DOHH2 (cell line): Measurements from ENCODE around the gene ITPR1.

Source experiments
- H3F3A ChIP-seq: fragments of 200-600 bp; sonication (generic), shearing (Covaris generic); 2 replicates; pipeline ENCODE4 v1.6.0; 2016; ENCODE audit warnings: antibody characterized with exemption, mild to moderate bottlenecking; ENCODE audit not compliant: control insufficient read depth, insufficient read depth
- H3K27ac ChIP-seq: fragments of 200-600 bp; sonication (generic); 2 replicates; pipeline ENCODE4 v1.5.1; 2014; ENCODE audit warnings: low read depth, mild to moderate bottlenecking, low read length, moderate library complexity
- H3K27me3 ChIP-seq: fragments of 200-600 bp; sonication (generic); 2 replicates; pipeline ENCODE4 v1.6.1; 2014; ENCODE audit warnings: mild to moderate bottlenecking, low read length, mixed read lengths; ENCODE audit not compliant: control insufficient read depth
- H3K36me3 ChIP-seq: fragments of 200-600 bp; sonication (generic); 2 replicates; pipeline ENCODE4 v1.6.1; 2014; ENCODE audit warnings: mild to moderate bottlenecking, low read length, moderate library complexity, mixed read lengths; ENCODE audit not compliant: control insufficient read depth
- H3K4me1 ChIP-seq: fragments of 200-600 bp; sonication (generic); 2 replicates; pipeline ENCODE4 v1.6.1; 2014; ENCODE audit warnings: mild to moderate bottlenecking, low read length, mixed read lengths; ENCODE audit not compliant: control insufficient read depth
- H3K4me2 ChIP-seq: fragments of 200-600 bp; sonication (generic); 2 replicates; pipeline ENCODE4 v1.6.0; 2014; ENCODE audit warnings: mild to moderate bottlenecking, low read length, moderate library complexity
- H3K4me3 ChIP-seq: fragments of 200-600 bp; sonication (generic); 2 replicates; pipeline ENCODE4 v1.5.1; 2014; ENCODE audit warnings: mild to moderate bottlenecking, low read length, mixed read lengths
- H3K79me2 ChIP-seq: fragments of 200-600 bp; sonication (generic); 2 replicates; pipeline ENCODE4 v1.6.1; 2014; ENCODE audit warnings: mild to moderate bottlenecking, low read length, mixed read lengths; ENCODE audit not compliant: control insufficient read depth
- H3K9me2 ChIP-seq: fragments of 200-600 bp; sonication (generic); replicated peaks from 2 replicates; pipeline ENCODE4 v1.6.1; 2014; ENCODE audit warnings: mild to moderate bottlenecking, low read length, mixed read lengths; ENCODE audit not compliant: control insufficient read depth
- H3K9me3 ChIP-seq: fragments of 200-600 bp; sonication (generic); 2 replicates; pipeline ENCODE4 v1.6.1; 2014; ENCODE audit warnings: antibody characterized with exemption, low read length, mixed read lengths; ENCODE audit not compliant: control insufficient read depth, insufficient read depth
- H4K20me1 ChIP-seq: fragments of 200-600 bp; sonication (generic); 2 replicates; pipeline ENCODE4 v1.6.0; 2014; ENCODE audit warnings: low read depth, mild to moderate bottlenecking, antibody characterized with exemption, low read length, moderate library complexity; ENCODE audit not compliant: control insufficient read depth, insufficient read depth
- EZH2phosphoT487 ChIP-seq: fragments of 200-600 bp; sonication (generic); IDR thresholded peaks from 2 replicates; pipeline ENCODE4 v1.6.1; 2017; ENCODE audit warnings: borderline replicate concordance, mild to moderate bottlenecking, antibody characterized with exemption, low read length, moderate library complexity, mixed read lengths
- TF ChIP-seq, protein P1 (sequence below): fragments of 200-600 bp; sonication (generic); IDR thresholded peaks from one replicate; pipeline ENCODE4 v1.5.1; 2014; ENCODE audit warnings: antibody characterized with exemption, mild to moderate bottlenecking, low read depth, low read length; ENCODE audit not compliant: poor library complexity, severe bottlenecking

Gene ITPR1

DNA sequence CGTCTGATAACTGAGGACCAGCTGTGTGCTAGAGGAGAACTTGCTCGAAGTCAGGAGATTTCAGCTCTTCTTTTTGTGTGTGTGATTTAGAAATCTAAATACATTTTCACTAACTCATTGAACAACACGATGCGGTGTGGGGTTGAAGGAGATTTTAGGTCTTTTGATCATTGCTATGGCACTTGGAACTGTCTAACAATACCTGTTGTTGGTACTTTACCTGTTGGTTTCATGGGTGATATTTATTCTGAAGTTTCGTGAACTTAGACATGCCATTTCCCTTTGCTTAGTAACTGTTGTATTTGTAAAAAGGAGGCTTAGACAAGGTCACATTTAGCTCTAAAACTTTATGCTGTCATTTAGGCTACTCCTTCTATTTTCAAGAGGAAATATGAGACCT is 99.9 kb downstream of the ITPR1 start:
- H3K36me3 ChIP-seq: no peaks in the 10 kb centered on the region
- H4K20me1 ChIP-seq: no peaks in the 10 kb centered on the region
- H3K4me2 ChIP-seq: no peak overlapping the region
- no peaks in the 10 kb centered on the region for H3K9me2 ChIP-seq
- no peak overlapping the region for H3K4me3 ChIP-seq
- H3F3A ChIP-seq: no peaks in the 10 kb centered on the region
- H3K79me2 ChIP-seq: peaks cover 4% of the 10 kb centered on the region
- H3K27me3 ChIP-seq: no peaks in the 10 kb centered on the region
- H3K4me1 ChIP-seq: no peaks in the 10 kb centered on the region
- TF ChIP-seq, protein P1, sequence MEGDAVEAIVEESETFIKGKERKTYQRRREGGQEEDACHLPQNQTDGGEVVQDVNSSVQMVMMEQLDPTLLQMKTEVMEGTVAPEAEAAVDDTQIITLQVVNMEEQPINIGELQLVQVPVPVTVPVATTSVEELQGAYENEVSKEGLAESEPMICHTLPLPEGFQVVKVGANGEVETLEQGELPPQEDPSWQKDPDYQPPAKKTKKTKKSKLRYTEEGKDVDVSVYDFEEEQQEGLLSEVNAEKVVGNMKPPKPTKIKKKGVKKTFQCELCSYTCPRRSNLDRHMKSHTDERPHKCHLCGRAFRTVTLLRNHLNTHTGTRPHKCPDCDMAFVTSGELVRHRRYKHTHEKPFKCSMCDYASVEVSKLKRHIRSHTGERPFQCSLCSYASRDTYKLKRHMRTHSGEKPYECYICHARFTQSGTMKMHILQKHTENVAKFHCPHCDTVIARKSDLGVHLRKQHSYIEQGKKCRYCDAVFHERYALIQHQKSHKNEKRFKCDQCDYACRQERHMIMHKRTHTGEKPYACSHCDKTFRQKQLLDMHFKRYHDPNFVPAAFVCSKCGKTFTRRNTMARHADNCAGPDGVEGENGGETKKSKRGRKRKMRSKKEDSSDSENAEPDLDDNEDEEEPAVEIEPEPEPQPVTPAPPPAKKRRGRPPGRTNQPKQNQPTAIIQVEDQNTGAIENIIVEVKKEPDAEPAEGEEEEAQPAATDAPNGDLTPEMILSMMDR: no peak
- TF ChIP-seq EZH2phosphoT487: no peak
- no peak overlapping the region for H3K27ac ChIP-seq
- H3K9me3 ChIP-seq: no peaks in the 10 kb centered on the region

DNA sequence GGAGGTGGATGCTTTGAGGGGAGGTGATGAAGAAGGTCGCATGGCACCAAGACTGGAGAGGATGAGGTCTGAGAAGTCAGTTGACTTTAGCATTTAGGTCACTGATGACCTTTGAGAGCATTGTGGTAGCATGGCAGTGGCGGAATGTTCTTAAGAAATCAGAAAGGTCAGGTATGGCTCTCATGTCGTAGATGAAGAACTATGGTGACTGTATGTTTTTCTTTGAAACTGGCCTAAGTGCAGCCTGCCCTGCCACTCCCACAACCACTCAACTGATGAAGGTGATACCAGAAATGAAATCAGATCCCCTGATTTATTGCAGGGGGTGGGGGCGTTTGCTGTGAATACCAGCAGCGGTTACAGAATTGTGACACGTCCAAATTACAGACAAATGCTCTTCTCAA is 102.6 kb downstream of the ITPR1 start:
- Histone ChIP-seq H3K36me3 (no peaks in the 10 kb centered on the region), H4K20me1 (no peaks in the 10 kb centered on the region), H3K79me2 (peaks cover 6% of the 10 kb centered on the region), H3K9me2 (no peaks in the 10 kb centered on the region), H3K4me1 (no peaks in the 10 kb centered on the region), H3F3A (no peaks in the 10 kb centered on the region), H3K27me3 (no peaks in the 10 kb centered on the region), H3K9me3 (no peaks in the 10 kb centered on the region), H3K4me3 (no peak overlapping the region), H3K4me2 (no peak overlapping the region), H3K27ac (no peak overlapping the region)
- TF ChIP-seq, protein P1: no peak
- no peak for TF ChIP-seq EZH2phosphoT487

DNA sequence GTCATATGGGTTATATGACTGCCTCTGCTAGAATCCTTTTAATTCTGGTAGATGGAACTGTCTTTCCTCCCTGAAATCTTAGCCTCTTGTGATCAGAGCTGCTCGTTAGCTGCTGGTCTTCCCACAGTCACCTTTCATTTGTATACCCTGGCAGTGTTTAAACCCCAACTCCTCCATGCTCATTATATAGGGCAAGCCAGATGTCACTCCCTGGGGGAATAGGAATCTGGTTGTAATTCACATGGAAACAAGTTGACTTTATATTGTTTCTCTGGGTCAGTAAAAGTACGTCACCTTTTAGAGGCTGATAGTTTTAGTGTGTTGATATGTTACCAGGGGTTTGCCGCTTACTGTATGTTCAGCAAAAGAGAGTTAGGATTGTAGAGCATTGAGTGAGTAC is 103.5 kb downstream of the ITPR1 start:
- H3K27me3 ChIP-seq: no peaks in the 10 kb centered on the region
- TF ChIP-seq, protein P1: no peak
- TF ChIP-seq EZH2phosphoT487: no peak
- no peaks in the 10 kb centered on the region for H4K20me1 ChIP-seq

More for the DNA sequence above, 103.5 kb downstream of the ITPR1 start:
- Histone ChIP-seq H3K4me3 (no peak overlapping the region), H3K9me3 (no peaks in the 10 kb centered on the region), H3K36me3 (no peaks in the 10 kb centered on the region), H3K4me1 (no peaks in the 10 kb centered on the region), H3K4me2 (no peak overlapping the region), H3F3A (no peaks in the 10 kb centered on the region), H3K27ac (no peak overlapping the region), H3K79me2 (peaks cover 6% of the 10 kb centered on the region), H3K9me2 (no peaks in the 10 kb centered on the region)
